ENCODE measurements around the gene HNRNPH3.

- TF ChIP-seq, protein P1, sequence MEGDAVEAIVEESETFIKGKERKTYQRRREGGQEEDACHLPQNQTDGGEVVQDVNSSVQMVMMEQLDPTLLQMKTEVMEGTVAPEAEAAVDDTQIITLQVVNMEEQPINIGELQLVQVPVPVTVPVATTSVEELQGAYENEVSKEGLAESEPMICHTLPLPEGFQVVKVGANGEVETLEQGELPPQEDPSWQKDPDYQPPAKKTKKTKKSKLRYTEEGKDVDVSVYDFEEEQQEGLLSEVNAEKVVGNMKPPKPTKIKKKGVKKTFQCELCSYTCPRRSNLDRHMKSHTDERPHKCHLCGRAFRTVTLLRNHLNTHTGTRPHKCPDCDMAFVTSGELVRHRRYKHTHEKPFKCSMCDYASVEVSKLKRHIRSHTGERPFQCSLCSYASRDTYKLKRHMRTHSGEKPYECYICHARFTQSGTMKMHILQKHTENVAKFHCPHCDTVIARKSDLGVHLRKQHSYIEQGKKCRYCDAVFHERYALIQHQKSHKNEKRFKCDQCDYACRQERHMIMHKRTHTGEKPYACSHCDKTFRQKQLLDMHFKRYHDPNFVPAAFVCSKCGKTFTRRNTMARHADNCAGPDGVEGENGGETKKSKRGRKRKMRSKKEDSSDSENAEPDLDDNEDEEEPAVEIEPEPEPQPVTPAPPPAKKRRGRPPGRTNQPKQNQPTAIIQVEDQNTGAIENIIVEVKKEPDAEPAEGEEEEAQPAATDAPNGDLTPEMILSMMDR (IDR thresholded peaks at IDR 0.05) = no peak
- TF ChIP-seq SMC3 (IDR thresholded peaks at IDR 0.05) (no peak), REST (IDR thresholded peaks at IDR 0.05) (no peak), SREBF2 (IDR thresholded peaks at IDR 0.05) (no peak), EP300 (IDR thresholded peaks at IDR 0.05) (no peak), MAZ (IDR thresholded peaks at IDR 0.05; ENCODE audit: borderline replicate concordance, low read depth, low read length) (no peak), POLR2A (IDR thresholded peaks at IDR 0.05; ENCODE audit: low read length) (no peak)
Measured at GRCh38 chr10:68359189-68359588, 27.3 kb downstream of the HNRNPH3 start.

Measured in A549 (cell line).